Measurements from ENCODE around the gene ZBTB16. TPM values are rescaled to one million over a fixed set of nuclear protein-coding genes. Genes with fewer than 3 reads are reported as not detected.

The ZBTB16 gene
- total RNA-seq, 1 experiment from 2014 or later, result 0.21 TPM

DNA sequence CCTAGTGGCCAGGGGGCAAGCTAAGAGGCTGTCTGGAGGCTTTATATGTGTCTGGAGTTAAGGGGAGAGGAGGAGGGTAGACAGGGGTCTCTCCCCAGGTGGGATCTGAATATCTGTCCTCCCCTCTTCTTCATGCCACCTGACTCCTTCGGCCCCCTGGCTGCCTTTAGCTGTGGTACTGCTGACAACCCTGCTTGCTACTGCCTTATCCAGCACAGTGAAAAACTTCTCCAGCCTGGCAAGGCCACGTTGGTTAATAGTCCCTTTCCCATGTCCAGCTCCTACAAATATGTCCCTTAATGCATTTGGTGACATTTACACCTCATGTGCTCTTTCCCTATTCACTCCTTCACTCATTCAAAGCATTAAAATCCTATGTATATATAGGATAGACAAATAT lies 194.3 kb downstream of the ZBTB16 start:
- intact Hi-C loops (cut with micrococcal nuclease; ENCODE audit: unreplicated experiment), result no loop called here
- Histone ChIP-seq H3K9me3 (ENCODE audit: control insufficient read depth, insufficient read depth, low read depth, low read length) (no peaks in the 10 kb centered on the region), H3K27ac (ENCODE audit: low read length) (no peak overlapping the region), H3K4me3 (ENCODE audit: low read depth in 2 of 2, low read length in 2 of 2) (no peak overlapping the region), H3K36me3 (ENCODE audit: control insufficient read depth, insufficient read depth, low read length) (no peaks in the 10 kb centered on the region), H3K4me1 (ENCODE audit: control insufficient read depth, insufficient read depth, low read length) (no peaks in the 10 kb centered on the region), H3K27me3 (ENCODE audit: control insufficient read depth, insufficient read depth, low read length) (no peaks in the 10 kb centered on the region; the same call in 1 of the 2 replicates)
- no peak for DNase-seq (ENCODE audit: low read depth, low spot score)
- no peak for ATAC-seq
- CTCF ChIA-PET, result no interaction called here
- POLR2A ChIA-PET, result no interaction called here
- BruUV-seq (replicated peaks), result no TSS peak
- TF ChIP-seq SIN3A (IDR thresholded peaks at IDR 0.05; ENCODE audit: borderline replicate concordance, insufficient read depth, low read depth, low read length) (no peak), TCF7L2 (IDR thresholded peaks at IDR 0.05; ENCODE audit: low read depth, low read length) (no peak), POLR2AphosphoS5 (IDR thresholded peaks at IDR 0.05; ENCODE audit: low read depth, low read length) (no peak), REST (IDR thresholded peaks at IDR 0.05; ENCODE audit: insufficient read depth in 1 of 2, low read depth in 2 of 2, low read length in 1 of 2) (no peak)
- TF ChIP-seq, protein P1, sequence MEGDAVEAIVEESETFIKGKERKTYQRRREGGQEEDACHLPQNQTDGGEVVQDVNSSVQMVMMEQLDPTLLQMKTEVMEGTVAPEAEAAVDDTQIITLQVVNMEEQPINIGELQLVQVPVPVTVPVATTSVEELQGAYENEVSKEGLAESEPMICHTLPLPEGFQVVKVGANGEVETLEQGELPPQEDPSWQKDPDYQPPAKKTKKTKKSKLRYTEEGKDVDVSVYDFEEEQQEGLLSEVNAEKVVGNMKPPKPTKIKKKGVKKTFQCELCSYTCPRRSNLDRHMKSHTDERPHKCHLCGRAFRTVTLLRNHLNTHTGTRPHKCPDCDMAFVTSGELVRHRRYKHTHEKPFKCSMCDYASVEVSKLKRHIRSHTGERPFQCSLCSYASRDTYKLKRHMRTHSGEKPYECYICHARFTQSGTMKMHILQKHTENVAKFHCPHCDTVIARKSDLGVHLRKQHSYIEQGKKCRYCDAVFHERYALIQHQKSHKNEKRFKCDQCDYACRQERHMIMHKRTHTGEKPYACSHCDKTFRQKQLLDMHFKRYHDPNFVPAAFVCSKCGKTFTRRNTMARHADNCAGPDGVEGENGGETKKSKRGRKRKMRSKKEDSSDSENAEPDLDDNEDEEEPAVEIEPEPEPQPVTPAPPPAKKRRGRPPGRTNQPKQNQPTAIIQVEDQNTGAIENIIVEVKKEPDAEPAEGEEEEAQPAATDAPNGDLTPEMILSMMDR (IDR thresholded peaks at IDR 0.05), result no peak
- in situ Hi-C loops (cut with HindIII; ENCODE audit: low pct_unique_long_range_greater_than_20kb, low sequenced_read_pairs), result no loop called here

DNA sequence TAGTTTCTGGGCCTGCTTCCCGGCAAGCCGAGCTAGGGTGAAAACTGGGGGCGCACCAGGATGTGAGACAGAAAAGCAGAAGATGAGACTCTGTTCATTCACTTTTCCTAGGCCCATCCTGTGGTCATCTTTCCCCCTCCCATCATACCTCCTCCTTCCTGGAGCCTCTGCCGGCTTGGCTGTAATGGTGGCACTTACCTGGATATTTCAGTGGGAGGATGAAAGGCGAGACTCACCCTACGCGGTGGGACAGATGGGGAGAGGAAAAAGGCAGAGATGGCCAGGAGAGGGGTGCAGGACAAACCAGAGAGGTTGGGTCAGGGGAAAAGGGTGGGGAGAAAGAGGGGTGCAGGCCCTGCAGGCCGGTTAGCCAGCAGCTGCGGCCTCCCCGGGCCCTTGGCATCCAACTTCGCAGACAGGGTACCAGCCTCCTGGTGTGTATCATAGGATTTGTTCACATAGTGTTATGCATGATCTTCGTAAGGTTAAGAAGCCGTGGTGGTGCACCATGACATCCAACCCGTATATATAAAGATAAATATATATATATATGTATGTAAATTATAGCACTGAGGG lies 195.1 kb downstream of the ZBTB16 start:
- Histone ChIP-seq H3K27ac (ENCODE audit: low read length) (no peak overlapping the region), H3K27me3 (ENCODE audit: control insufficient read depth, insufficient read depth, low read length) (no peaks in the 10 kb centered on the region; the same call in 1 of the 2 replicates), H3K9me3 (ENCODE audit: control insufficient read depth, insufficient read depth, low read depth, low read length) (no peaks in the 10 kb centered on the region), H3K4me1 (ENCODE audit: control insufficient read depth, insufficient read depth, low read length) (no peaks in the 10 kb centered on the region), H3K4me3 (ENCODE audit: low read depth in 2 of 2, low read length in 2 of 2) (no peak overlapping the region), H3K36me3 (ENCODE audit: control insufficient read depth, insufficient read depth, low read length) (no peaks in the 10 kb centered on the region)
- in situ Hi-C loops (cut with HindIII; ENCODE audit: low pct_unique_long_range_greater_than_20kb, low sequenced_read_pairs), result no loop called here
- ChIA-PET POLR2A (no interaction called here), CTCF (no interaction called here)
- DNase-seq (ENCODE audit: low read depth, low spot score) (no peak), ATAC-seq (no peak)
- intact Hi-C loops (cut with micrococcal nuclease; ENCODE audit: unreplicated experiment), result no loop called here
- TF ChIP-seq POLR2AphosphoS5 (IDR thresholded peaks at IDR 0.05; ENCODE audit: low read depth, low read length) (no peak), SIN3A (IDR thresholded peaks at IDR 0.05; ENCODE audit: borderline replicate concordance, insufficient read depth, low read depth, low read length) (no peak), REST (IDR thresholded peaks at IDR 0.05; ENCODE audit: insufficient read depth in 1 of 2, low read depth in 2 of 2, low read length in 1 of 2) (no peak), TCF7L2 (IDR thresholded peaks at IDR 0.05; ENCODE audit: low read depth, low read length) (no peak)
- TF ChIP-seq, protein P1 (IDR thresholded peaks at IDR 0.05), result no peak
- no TSS peak for BruUV-seq (replicated peaks)

Measured in Panc1 (cell line).